HCT116 (cell line): Measurements from ENCODE around the gene LCE1A. TPM values are rescaled to one million over a fixed set of nuclear protein-coding genes. Genes with fewer than 3 reads are reported as not detected.

ENCODE experiments used
- ATAC-seq: fragments of 200-7000 bp; cut with Tn5 transposase; 2 replicates; pipeline ENCODE4 v1.9.1; 2020; ENCODE audit warnings: mild to moderate bottlenecking, moderate library complexity
- BruUV-seq: library from RNA; stranded (reverse); fragments of 400-500 nt; replicated peaks from 2 replicates; lab custom pipeline; 2021; lab: Mats Ljungman, UMichigan
- CTCF ChIA-PET: fragments of 300-600 bp; sonication (Branson Sonifier 250); formaldehyde crosslinking; loops from one replicate; lab custom pipeline; 2021; ENCODE audit warnings: antibody characterized with exemption; lab: Charles Lee
- POLR2A ChIA-PET: fragments of 300-600, 350-600 bp; sonication (Branson Sonifier 250); formaldehyde crosslinking; loops from one replicate; lab custom pipeline; 2021; ENCODE audit warnings: antibody characterized with exemption; lab: Charles Lee
- RAD21 ChIA-PET, 2 experiments: fragments of 300-600 bp; sonication (Branson Sonifier 250); formaldehyde crosslinking; loops; one replicate each; lab custom pipeline; 2023; ENCODE audit warnings: low total read pairs in 2 of 2; ENCODE audit not compliant: uncharacterized antibody in 2 of 2, unreplicated experiment in 2 of 2, low non-redundant PET in 1 of 2; lab: Charles Lee
- DNase-seq: peaks from one replicate; pipeline ENCODE4 v3.0.0-alpha.2; 2010; ENCODE audit warnings: low read depth, low spot score
- H2AFZ ChIP-seq: fragments of 200-600 bp; shearing (Covaris generic), sonication (generic); 2 replicates; pipeline ENCODE4 v1.6.1; 2017; ENCODE audit warnings: low read depth, mixed run types, mixed read lengths, antibody characterized with exemption, low read length; ENCODE audit not compliant: poor library complexity, severe bottlenecking
- H3K27ac ChIP-seq: 2 replicates; pipeline ENCODE4 v1.5.1; 2012; ENCODE audit warnings: low read depth, low read length
- H3K27me3 ChIP-seq: fragments of 200-600 bp; sonication (generic); 2 replicates; pipeline ENCODE4 v1.6.1; 2016; ENCODE audit warnings: mixed run types, low read length, mixed read lengths; ENCODE audit not compliant: insufficient read depth
- H3K36me3 ChIP-seq, 2 experiments: fragments of 200-500 bp in 1 of 2; fragments of 200-600 bp in 1 of 2; sonication (Bioruptor generic) in 1 of 2; sonication (generic) in 1 of 2; 2 replicates each; pipeline versions ENCODE4 v1.5.1 to v1.6.1; 2014 to 2016; ENCODE audit warnings: low read length in 2 of 2, inconsistent platforms in 1 of 2, mixed read lengths in 1 of 2, mixed run types in 1 of 2; ENCODE audit not compliant: insufficient read depth in 2 of 2, control insufficient read depth in 1 of 2
- H3K4me1 ChIP-seq, 2 experiments: fragments of 200-600 bp in 1 of 2; sonication (generic) in 1 of 2; 2 replicates each; pipeline versions ENCODE4 v1.5.1 to v1.6.1; 2012 to 2017; ENCODE audit warnings: low read length in 2 of 2, inconsistent platforms in 1 of 2, mild to moderate bottlenecking in 1 of 2, mixed read lengths in 1 of 2, mixed run types in 1 of 2, moderate library complexity in 1 of 2; ENCODE audit not compliant: insufficient read depth in 2 of 2, control insufficient read depth in 1 of 2
- H3K4me2 ChIP-seq: fragments of 200-600 bp; sonication (generic); 2 replicates; pipeline ENCODE4 v1.6.1; 2017; ENCODE audit warnings: mixed run types, low read length, mixed read lengths
- H3K4me3 ChIP-seq, 2 experiments: fragments of 200-600 bp in 1 of 2; sonication (generic) in 1 of 2; replicated peaks in 1 of 2; 2 replicates each; pipeline ENCODE4 v1.5.1; 2011 to 2016; ENCODE audit warnings: low read length in 2 of 2, control low read depth in 1 of 2, low read depth in 1 of 2, mild to moderate bottlenecking in 1 of 2, mixed read lengths in 1 of 2, mixed run types in 1 of 2
- H3K79me2 ChIP-seq: fragments of 200-600 bp; sonication (generic); 2 replicates; pipeline ENCODE4 v1.6.1; 2017; ENCODE audit warnings: mild to moderate bottlenecking, mixed run types, low read length, moderate library complexity, mixed read lengths; ENCODE audit not compliant: insufficient read depth
- H3K9ac ChIP-seq: fragments of 200-600 bp; sonication (generic); 2 replicates; pipeline ENCODE4 v1.6.1; 2016; ENCODE audit warnings: low read length, mixed read lengths
- H3K9me2 ChIP-seq: fragments of 200-600 bp; sonication (generic), shearing (Covaris generic); 2 replicates; pipeline ENCODE4 v1.6.1; 2017; ENCODE audit warnings: mixed run types, mild to moderate bottlenecking, moderate library complexity; ENCODE audit not compliant: insufficient read depth
- H3K9me3 ChIP-seq, 2 experiments: fragments of 200-500 bp in 1 of 2; fragments of 200-600 bp in 1 of 2; sonication (Bioruptor generic) in 1 of 2; sonication (generic) in 1 of 2; 2 replicates each; pipeline ENCODE4 v1.6.1; 2014 to 2017; ENCODE audit warnings: low read length in 2 of 2, mixed read lengths in 2 of 2, inconsistent platforms in 1 of 2, low read depth in 1 of 2, mild to moderate bottlenecking in 1 of 2, mixed run types in 1 of 2, moderate library complexity in 1 of 2; ENCODE audit not compliant: control insufficient read depth in 1 of 2, insufficient read depth in 1 of 2
- H4K20me1 ChIP-seq: fragments of 200-600 bp; sonication (generic), shearing (Covaris generic); 2 replicates; pipeline ENCODE4 v1.6.1; 2017; ENCODE audit warnings: mixed run types, mild to moderate bottlenecking, moderate library complexity; ENCODE audit not compliant: insufficient read depth
- CEBPB ChIP-seq: IDR thresholded peaks from 2 replicates; pipeline ENCODE4 v1.6.1; 2012; ENCODE audit warnings: low read depth
- EGR1 ChIP-seq: IDR thresholded peaks from 2 replicates; pipeline ENCODE4 v1.6.1; 2012; ENCODE audit warnings: low read depth
- ELF1 ChIP-seq: IDR thresholded peaks from 2 replicates; pipeline ENCODE4 v1.6.1; 2012; ENCODE audit warnings: low read depth, borderline replicate concordance
- EZH2 ChIP-seq: fragments of 200-600 bp; sonication (generic); IDR thresholded peaks from 2 replicates; pipeline ENCODE4 v1.6.1; 2017; ENCODE audit warnings: antibody characterized with exemption, mixed run types
- EZH2phosphoT487 ChIP-seq: fragments of 200-600 bp; IDR thresholded peaks from 2 replicates; pipeline ENCODE4 v1.6.1; 2018; ENCODE audit warnings: antibody characterized with exemption, borderline replicate concordance
- FOSL1 ChIP-seq: IDR thresholded peaks from 2 replicates; pipeline ENCODE4 v1.6.1; 2012; ENCODE audit warnings: low read depth
- JUND ChIP-seq: IDR thresholded peaks from 2 replicates; pipeline ENCODE4 v1.6.1; 2012
- POLR2A ChIP-seq: IDR thresholded peaks from 2 replicates; pipeline ENCODE4 v1.7.0; 2011; ENCODE audit warnings: borderline replicate concordance; ENCODE audit not compliant: insufficient read depth, insufficient read length; ENCODE audit errors: extremely low read depth
- POLR2AphosphoS5 ChIP-seq: IDR thresholded peaks from 2 replicates; pipeline ENCODE4 v1.6.1; 2011; ENCODE audit warnings: mild to moderate bottlenecking, low read depth, low read length, moderate library complexity
- RAD21 ChIP-seq: IDR thresholded peaks from 2 replicates; pipeline ENCODE4 v1.6.1; 2012; ENCODE audit warnings: low read depth, mild to moderate bottlenecking
- SP1 ChIP-seq: IDR thresholded peaks from 2 replicates; pipeline ENCODE4 v1.6.1; 2012; ENCODE audit warnings: low read depth
- SRF ChIP-seq: IDR thresholded peaks from 2 replicates; pipeline ENCODE4 v1.6.1; 2012; ENCODE audit warnings: low read depth
- YY1 ChIP-seq: IDR thresholded peaks from 2 replicates; pipeline ENCODE4 v1.6.1; 2011; ENCODE audit warnings: low read length, low read depth, moderate library complexity, mild to moderate bottlenecking; ENCODE audit not compliant: insufficient replicate concordance; ENCODE audit errors: extremely low read depth
- ZFX ChIP-seq: fragments of 450-650 bp; IDR thresholded peaks from 2 replicates; pipeline ENCODE4 v1.6.1; 2017
- intact Hi-C: fragments of 100-400 bp; cut with micrococcal nuclease; formaldehyde crosslinking; loops from 2 replicates; pipeline ENCODE4 v1.10.0; 2022
- total RNA-seq: library from RNA; stranded (reverse); gene quantifications from one replicate; pipeline ENCODE4 v1.2.1, GENCODE V29; 2021; ENCODE audit not compliant: unreplicated experiment
- TF ChIP-seq, protein P1 (sequence below), 3 experiments: fragments of 200-600 bp in 1 of 3; sonication (generic) in 1 of 3; IDR thresholded peaks in 2 of 3; conservative IDR thresholded peaks in 1 of 3; 2 replicates each; pipeline ENCODE4 v1.5.1; 2012 to 2017; ENCODE audit warnings: low read depth in 2 of 3, low read length in 2 of 3, antibody characterized with exemption in 1 of 3, borderline replicate concordance in 1 of 3, control low read depth in 1 of 3, mild to moderate bottlenecking in 1 of 3, mixed read lengths in 1 of 3, mixed run types in 1 of 3, moderate library complexity in 1 of 3; ENCODE audit not compliant: insufficient read depth in 1 of 3
- TF ChIP-seq, protein P2 (sequence below): IDR thresholded peaks from 2 replicates; pipeline ENCODE4 v1.6.1; 2012
- TF ChIP-seq, protein P3 (sequence below): IDR thresholded peaks from 2 replicates; pipeline ENCODE4 v1.6.1; 2011; ENCODE audit warnings: mild to moderate bottlenecking, low read length, moderate library complexity; ENCODE audit not compliant: insufficient replicate concordance; ENCODE audit errors: extremely low read depth
- TF ChIP-seq, protein P4 (sequence below): IDR thresholded peaks from 2 replicates; pipeline ENCODE4 v1.6.1; 2012

The LCE1A gene
- total RNA-seq, 1 experiment from 2014 or later, result not detected

DNA sequence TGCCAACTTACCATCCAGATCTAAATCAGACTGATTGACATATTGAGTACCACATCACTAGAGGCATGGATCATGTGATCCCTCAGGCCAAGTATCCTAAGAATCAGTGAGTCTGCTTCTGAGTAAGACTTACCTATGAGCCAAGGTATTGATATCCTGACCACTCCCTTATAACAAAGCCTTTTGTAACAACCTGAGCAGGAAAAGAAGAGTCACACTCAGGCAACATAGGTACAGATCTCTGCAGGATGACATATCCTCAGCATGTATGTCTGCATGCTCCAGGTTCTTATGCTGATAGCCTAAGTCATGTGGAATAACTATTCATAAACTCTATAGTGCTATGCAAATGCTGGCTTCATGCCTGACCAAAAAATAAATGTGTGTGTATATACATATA lies 2.3 kb upstream of the LCE1A start:
- Histone ChIP-seq H3K27ac (no peak overlapping the region), H3K4me1 (no peaks in the 10 kb centered on the region), H3K4me2 (no peak overlapping the region), H3K36me3 (no peaks in the 10 kb centered on the region), H3K4me3 (no peak overlapping the region), H2AFZ (no peak overlapping the region), H3K27me3 (peaks cover 34% of the 10 kb centered on the region), H4K20me1 (no peaks in the 10 kb centered on the region), H3K9me3 (no peaks in the 10 kb centered on the region), H3K9me2 (no peaks in the 10 kb centered on the region), H3K79me2 (no peaks in the 10 kb centered on the region), H3K9ac (no peak overlapping the region)
- intact Hi-C loops, result no loop called here
- ChIA-PET RAD21 (no interaction called here), CTCF (no interaction called here), POLR2A (no interaction called here)
- no peak for ATAC-seq
- BruUV-seq, result no TSS peak
- DNase-seq, result no peak
- no peak for TF ChIP-seq ZFX
- TF ChIP-seq EGR1, result no peak
- no peak for TF ChIP-seq JUND
- TF ChIP-seq, protein P1, sequence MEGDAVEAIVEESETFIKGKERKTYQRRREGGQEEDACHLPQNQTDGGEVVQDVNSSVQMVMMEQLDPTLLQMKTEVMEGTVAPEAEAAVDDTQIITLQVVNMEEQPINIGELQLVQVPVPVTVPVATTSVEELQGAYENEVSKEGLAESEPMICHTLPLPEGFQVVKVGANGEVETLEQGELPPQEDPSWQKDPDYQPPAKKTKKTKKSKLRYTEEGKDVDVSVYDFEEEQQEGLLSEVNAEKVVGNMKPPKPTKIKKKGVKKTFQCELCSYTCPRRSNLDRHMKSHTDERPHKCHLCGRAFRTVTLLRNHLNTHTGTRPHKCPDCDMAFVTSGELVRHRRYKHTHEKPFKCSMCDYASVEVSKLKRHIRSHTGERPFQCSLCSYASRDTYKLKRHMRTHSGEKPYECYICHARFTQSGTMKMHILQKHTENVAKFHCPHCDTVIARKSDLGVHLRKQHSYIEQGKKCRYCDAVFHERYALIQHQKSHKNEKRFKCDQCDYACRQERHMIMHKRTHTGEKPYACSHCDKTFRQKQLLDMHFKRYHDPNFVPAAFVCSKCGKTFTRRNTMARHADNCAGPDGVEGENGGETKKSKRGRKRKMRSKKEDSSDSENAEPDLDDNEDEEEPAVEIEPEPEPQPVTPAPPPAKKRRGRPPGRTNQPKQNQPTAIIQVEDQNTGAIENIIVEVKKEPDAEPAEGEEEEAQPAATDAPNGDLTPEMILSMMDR (IDR thresholded peaks at IDR 0.05 in 2 of 3, conservative IDR thresholded peaks at IDR 0.05 in 1 of 3; ENCODE audit: borderline replicate concordance in 1 of 3, insufficient read depth in 1 of 3, low read depth in 2 of 3, low read length in 2 of 3), result no peak
- TF ChIP-seq, protein P2, sequence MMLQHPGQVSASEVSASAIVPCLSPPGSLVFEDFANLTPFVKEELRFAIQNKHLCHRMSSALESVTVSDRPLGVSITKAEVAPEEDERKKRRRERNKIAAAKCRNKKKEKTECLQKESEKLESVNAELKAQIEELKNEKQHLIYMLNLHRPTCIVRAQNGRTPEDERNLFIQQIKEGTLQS, result no peak
- no peak for TF ChIP-seq YY1
- TF ChIP-seq EZH2phosphoT487, result no peak

DNA sequence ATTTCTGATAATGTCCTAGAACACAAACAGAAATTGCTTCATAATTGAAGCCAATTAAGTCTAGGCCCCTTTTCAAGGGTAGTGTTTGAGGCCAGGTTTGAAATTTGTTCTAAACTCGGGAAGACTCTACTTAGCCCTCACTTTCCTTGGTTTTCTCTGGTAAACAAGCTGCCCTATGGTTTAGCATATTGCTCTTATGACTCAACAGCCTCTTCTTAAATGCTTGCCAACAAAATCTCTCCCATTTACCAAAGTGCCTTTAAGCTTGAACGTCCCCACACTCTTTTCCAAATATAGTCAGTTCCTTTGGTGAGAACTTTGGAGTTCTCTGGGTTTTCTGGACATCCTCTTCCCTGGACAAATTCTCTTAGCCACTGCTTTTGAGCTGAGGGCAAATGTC lies 9.6 kb downstream of the LCE1A start:
- Histone ChIP-seq H3K4me3 (no peak overlapping the region), H3K9me3 (no peaks in the 10 kb centered on the region), H3K27ac (no peak overlapping the region), H3K9me2 (no peaks in the 10 kb centered on the region), H3K27me3 (peaks cover 21% of the 10 kb centered on the region), H3K4me2 (no peak overlapping the region), H2AFZ (no peak overlapping the region), H4K20me1 (no peaks in the 10 kb centered on the region), H3K4me1 (no peaks in the 10 kb centered on the region), H3K36me3 (no peaks in the 10 kb centered on the region), H3K9ac (no peak overlapping the region), H3K79me2 (no peaks in the 10 kb centered on the region)
- ChIA-PET CTCF (interaction anchor here (1.3 kb wide), 1 partner anchor 34 kb away, joined by 4 read pairs; no protein-coding TSS in a partner anchor), POLR2A (no interaction called here), RAD21 (no interaction called here)
- DNase-seq (no peak), ATAC-seq (no peak)
- no TSS peak for BruUV-seq
- intact Hi-C loops, result no loop called here
- TF ChIP-seq EGR1, result no peak
- no peak for TF ChIP-seq POLR2AphosphoS5
- TF ChIP-seq CEBPB, result no peak
- TF ChIP-seq EZH2, result no peak
- TF ChIP-seq POLR2A, result no peak
- TF ChIP-seq SRF, result no peak
- no peak for TF ChIP-seq SP1
- no peak for TF ChIP-seq ZFX
- TF ChIP-seq JUND, result no peak
- TF ChIP-seq FOSL1, result no peak
- TF ChIP-seq EZH2phosphoT487, result no peak
- TF ChIP-seq, protein P3, sequence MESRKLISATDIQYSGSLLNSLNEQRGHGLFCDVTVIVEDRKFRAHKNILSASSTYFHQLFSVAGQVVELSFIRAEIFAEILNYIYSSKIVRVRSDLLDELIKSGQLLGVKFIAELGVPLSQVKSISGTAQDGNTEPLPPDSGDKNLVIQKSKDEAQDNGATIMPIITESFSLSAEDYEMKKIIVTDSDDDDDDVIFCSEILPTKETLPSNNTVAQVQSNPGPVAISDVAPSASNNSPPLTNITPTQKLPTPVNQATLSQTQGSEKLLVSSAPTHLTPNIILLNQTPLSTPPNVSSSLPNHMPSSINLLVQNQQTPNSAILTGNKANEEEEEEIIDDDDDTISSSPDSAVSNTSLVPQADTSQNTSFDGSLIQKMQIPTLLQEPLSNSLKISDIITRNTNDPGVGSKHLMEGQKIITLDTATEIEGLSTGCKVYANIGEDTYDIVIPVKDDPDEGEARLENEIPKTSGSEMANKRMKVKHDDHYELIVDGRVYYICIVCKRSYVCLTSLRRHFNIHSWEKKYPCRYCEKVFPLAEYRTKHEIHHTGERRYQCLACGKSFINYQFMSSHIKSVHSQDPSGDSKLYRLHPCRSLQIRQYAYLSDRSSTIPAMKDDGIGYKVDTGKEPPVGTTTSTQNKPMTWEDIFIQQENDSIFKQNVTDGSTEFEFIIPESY, result no peak
- TF ChIP-seq ELF1, result no peak
- TF ChIP-seq RAD21, result no peak
- TF ChIP-seq, protein P4, sequence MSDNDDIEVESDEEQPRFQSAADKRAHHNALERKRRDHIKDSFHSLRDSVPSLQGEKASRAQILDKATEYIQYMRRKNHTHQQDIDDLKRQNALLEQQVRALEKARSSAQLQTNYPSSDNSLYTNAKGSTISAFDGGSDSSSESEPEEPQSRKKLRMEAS, result no peak
